ENCODE measurements around the gene DNASE1L1.

GRCh38 chrX:154397888-154398667, 11.0 kb downstream of the DNASE1L1 start, which contains the start of gene RPL10:
- TF ChIP-seq CTCF (IDR thresholded peaks at IDR 0.05) = no peak
- TF ChIP-seq POLR2A (IDR thresholded peaks at IDR 0.05) = peak in 3 of 4 donors; percentile 83 to 95 (median 88)

Measured in esophagus squamous epithelium (tissue), 4 donors.